ENCODE measurements around the gene ADAMTS18.

DNA sequence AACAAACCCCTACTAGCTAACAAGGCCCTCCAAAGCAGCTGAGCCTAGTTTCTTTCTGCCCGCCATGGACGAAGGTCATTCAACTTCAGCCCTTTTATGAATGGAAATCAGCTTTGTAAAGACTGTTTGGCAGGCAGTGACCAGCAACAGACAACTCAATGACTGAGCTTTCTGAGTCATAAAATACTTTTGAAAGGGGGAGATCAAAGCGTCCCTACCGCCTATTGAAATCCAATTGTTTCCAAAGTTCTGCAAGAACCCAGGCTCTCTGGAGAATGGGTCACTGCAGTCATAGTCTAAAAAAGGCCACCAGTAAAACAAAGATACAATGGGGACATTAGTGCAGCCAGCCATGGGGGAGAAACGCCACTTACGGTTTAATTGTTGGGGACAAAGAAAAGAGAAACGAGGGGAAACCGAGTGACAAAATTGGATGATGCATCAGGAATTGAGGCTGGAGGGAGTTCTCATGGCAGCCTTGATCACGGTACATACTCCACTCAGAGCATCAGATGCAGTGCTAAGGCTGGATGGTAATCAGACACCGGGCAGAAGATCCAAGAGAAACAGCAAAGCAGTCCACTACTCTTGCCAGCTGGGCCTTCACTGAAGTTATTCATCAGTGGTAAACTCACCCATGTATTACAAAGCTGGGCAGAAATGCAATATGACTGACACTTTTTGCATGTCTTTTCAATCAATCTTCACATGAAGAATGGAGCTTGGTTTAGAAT is 9.8 kb downstream of the ADAMTS18 start:
- no peak for TF ChIP-seq CTCF (IDR thresholded peaks at IDR 0.05)
- TF ChIP-seq POLR2A (IDR thresholded peaks at IDR 0.05): no peak
